ENCODE data around the gene INPP5B.
A peak's percentile ranks its signal among the peaks of the same experiment; 100 is the strongest.

Gene INPP5B

DNA sequence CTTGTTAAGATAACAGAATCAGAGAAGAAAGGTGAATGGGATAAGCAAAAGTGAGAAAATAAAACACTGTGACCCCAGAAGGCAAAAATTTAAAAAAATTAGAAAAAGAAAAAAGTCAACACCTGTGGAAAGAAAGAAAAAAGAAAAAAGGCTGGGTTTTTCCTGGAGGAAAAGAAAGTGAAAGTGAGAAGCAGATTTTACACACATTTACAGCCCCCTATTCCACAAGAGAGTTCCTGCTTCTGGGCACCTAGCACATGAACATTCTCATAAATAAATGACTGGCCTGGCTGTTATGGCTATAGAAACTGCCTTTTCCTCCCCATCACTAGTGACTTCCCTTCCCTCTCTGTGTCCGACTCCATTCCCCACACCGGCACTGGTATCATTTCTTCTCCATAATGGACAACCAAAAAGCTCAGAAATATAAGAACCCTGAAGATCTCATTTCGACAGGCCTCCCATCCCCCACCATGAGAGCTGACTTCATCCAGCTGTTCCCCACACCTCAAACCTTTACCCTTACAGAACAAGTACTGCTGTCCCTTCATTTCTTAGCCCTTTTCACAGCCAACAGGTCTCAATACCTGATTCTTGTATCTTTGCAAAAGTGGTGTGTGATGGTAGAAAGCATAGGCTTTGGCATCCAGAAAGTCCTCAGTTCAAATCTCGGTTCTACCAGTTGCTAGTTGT is 100.1 kb downstream of the INPP5B start:
- peaks cover 12 to 22% of the 10 kb centered on the region in 2 donors for H3K4me1 ChIP-seq (ENCODE audit: control insufficient read depth in 1 of 2, insufficient read depth in 2 of 2, low read length in 2 of 2)
- peaks cover 0 to 8% of the 10 kb centered on the region in 2 donors for H3K36me3 ChIP-seq (ENCODE audit: control insufficient read depth in 1 of 2, insufficient read depth in 2 of 2, low read length in 2 of 2)
- peak overlapping the region; percentile 48 for H3K27ac ChIP-seq (ENCODE audit: low read length)
- peak overlapping the region in 1 of 2 donors; percentile 30 for H3K4me3 ChIP-seq (ENCODE audit: low read depth in 1 of 2, low read length in 2 of 2)
- H3K27me3 ChIP-seq (ENCODE audit: low read depth, low read length): no peaks in the 10 kb centered on the region
- no peaks in the 10 kb centered on the region for H3K9me3 ChIP-seq (ENCODE audit: control insufficient read depth in 1 of 2, low read length in 2 of 2)

GRCh38 chr1:37845786-37846185 is 101.1 kb downstream of the INPP5B start:
- H3K4me3 ChIP-seq (ENCODE audit: low read depth in 1 of 2, low read length in 2 of 2): no peak overlapping the region
- peaks cover 0 to 12% of the 10 kb centered on the region in 2 donors for H3K36me3 ChIP-seq (ENCODE audit: control insufficient read depth in 1 of 2, insufficient read depth in 2 of 2, low read length in 2 of 2)
- H3K4me1 ChIP-seq (ENCODE audit: control insufficient read depth in 1 of 2, insufficient read depth in 2 of 2, low read length in 2 of 2): peaks cover 4 to 18% of the 10 kb centered on the region in 2 donors
- H3K9me3 ChIP-seq (ENCODE audit: control insufficient read depth in 1 of 2, low read length in 2 of 2): no peaks in the 10 kb centered on the region
- H3K27ac ChIP-seq (ENCODE audit: low read length): no peak overlapping the region
- no peaks in the 10 kb centered on the region for H3K27me3 ChIP-seq (ENCODE audit: low read depth, low read length)

GRCh38 chr1:37845049-37845646 is 101.7 kb downstream of the INPP5B start:
- no peaks in the 10 kb centered on the region for H3K9me3 ChIP-seq (ENCODE audit: control insufficient read depth in 1 of 2, low read length in 2 of 2)
- H3K4me1 ChIP-seq (ENCODE audit: control insufficient read depth in 1 of 2, insufficient read depth in 2 of 2, low read length in 2 of 2): peaks cover 3 to 14% of the 10 kb centered on the region in 2 donors
- peaks cover 6 to 19% of the 10 kb centered on the region in 2 donors for H3K36me3 ChIP-seq (ENCODE audit: control insufficient read depth in 1 of 2, insufficient read depth in 2 of 2, low read length in 2 of 2)
- H3K27me3 ChIP-seq (ENCODE audit: low read depth, low read length): no peaks in the 10 kb centered on the region
- H3K27ac ChIP-seq (ENCODE audit: low read length): no peak overlapping the region
- H3K4me3 ChIP-seq (ENCODE audit: low read depth in 1 of 2, low read length in 2 of 2): no peak overlapping the region

- Histone ChIP-seq H3K27me3 (ENCODE audit: low read depth, low read length) (no peaks in the 10 kb centered on the region), H3K4me3 (ENCODE audit: low read depth in 1 of 2, low read length in 2 of 2) (no peak overlapping the region), H3K36me3 (ENCODE audit: control insufficient read depth in 1 of 2, insufficient read depth in 2 of 2, low read length in 2 of 2) (peaks cover 10 to 25% of the 10 kb centered on the region in 2 donors), H3K27ac (ENCODE audit: low read length) (no peak overlapping the region), H3K4me1 (ENCODE audit: control insufficient read depth in 1 of 2, insufficient read depth in 2 of 2, low read length in 2 of 2) (peaks cover 3 to 14% of the 10 kb centered on the region in 2 donors), H3K9me3 (ENCODE audit: control insufficient read depth in 1 of 2, low read length in 2 of 2) (no peaks in the 10 kb centered on the region)
Observed at GRCh38 chr1:37844536-37844935, 102.3 kb downstream of the INPP5B start.

GRCh38 chr1:37841652-37842051 is 105.2 kb downstream of the INPP5B start:
- Histone ChIP-seq H3K27ac (ENCODE audit: low read length) (no peak overlapping the region), H3K4me1 (ENCODE audit: control insufficient read depth in 1 of 2, insufficient read depth in 2 of 2, low read length in 2 of 2) (peaks cover 0 to 5% of the 10 kb centered on the region in 2 donors), H3K4me3 (ENCODE audit: low read depth in 1 of 2, low read length in 2 of 2) (no peak overlapping the region), H3K36me3 (ENCODE audit: control insufficient read depth in 1 of 2, insufficient read depth in 2 of 2, low read length in 2 of 2) (peaks cover 25 to 44% of the 10 kb centered on the region in 2 donors), H3K27me3 (ENCODE audit: low read depth, low read length) (no peaks in the 10 kb centered on the region), H3K9me3 (ENCODE audit: control insufficient read depth in 1 of 2, low read length in 2 of 2) (no peaks in the 10 kb centered on the region)

GRCh38 chr1:37840711-37841110 is 106.1 kb downstream of the INPP5B start:
- no peaks in the 10 kb centered on the region for H3K27me3 ChIP-seq (ENCODE audit: low read depth, low read length)
- peaks cover 29 to 46% of the 10 kb centered on the region in 2 donors for H3K36me3 ChIP-seq (ENCODE audit: control insufficient read depth in 1 of 2, insufficient read depth in 2 of 2, low read length in 2 of 2)
- no peak overlapping the region for H3K27ac ChIP-seq (ENCODE audit: low read length)
- H3K9me3 ChIP-seq (ENCODE audit: control insufficient read depth in 1 of 2, low read length in 2 of 2): no peaks in the 10 kb centered on the region
- no peaks in the 10 kb centered on the region for H3K4me1 ChIP-seq (ENCODE audit: control insufficient read depth in 1 of 2, insufficient read depth in 2 of 2, low read length in 2 of 2)
- H3K4me3 ChIP-seq (ENCODE audit: low read depth in 1 of 2, low read length in 2 of 2): no peak overlapping the region

DNA sequence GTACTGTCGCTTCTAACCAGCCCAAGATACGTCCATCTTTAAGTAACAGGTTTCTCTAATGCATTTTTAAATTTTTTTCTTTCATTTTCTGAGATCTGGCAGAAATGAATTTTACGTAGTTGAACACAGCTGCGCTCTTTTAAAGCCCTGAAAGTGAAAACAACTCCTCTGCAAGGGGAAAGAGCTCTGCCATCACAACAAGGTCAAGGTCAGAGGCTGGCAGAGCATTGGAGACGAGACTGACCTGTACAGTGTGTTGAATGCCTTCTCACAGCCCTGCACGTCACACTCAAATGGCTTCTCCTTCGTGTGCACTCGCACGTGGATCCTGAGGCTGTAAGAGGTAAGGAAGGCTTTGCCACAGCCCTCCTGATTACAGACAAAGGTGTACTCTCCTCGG is 107.2 kb downstream of the INPP5B start:
- Histone ChIP-seq H3K27me3 (ENCODE audit: low read depth, low read length) (no peaks in the 10 kb centered on the region), H3K36me3 (ENCODE audit: control insufficient read depth in 1 of 2, insufficient read depth in 2 of 2, low read length in 2 of 2) (peaks cover 38 to 55% of the 10 kb centered on the region in 2 donors), H3K9me3 (ENCODE audit: control insufficient read depth in 1 of 2, low read length in 2 of 2) (no peaks in the 10 kb centered on the region), H3K4me1 (ENCODE audit: control insufficient read depth in 1 of 2, insufficient read depth in 2 of 2, low read length in 2 of 2) (no peaks in the 10 kb centered on the region), H3K4me3 (ENCODE audit: low read depth in 1 of 2, low read length in 2 of 2) (no peak overlapping the region), H3K27ac (ENCODE audit: low read length) (no peak overlapping the region)

DNA sequence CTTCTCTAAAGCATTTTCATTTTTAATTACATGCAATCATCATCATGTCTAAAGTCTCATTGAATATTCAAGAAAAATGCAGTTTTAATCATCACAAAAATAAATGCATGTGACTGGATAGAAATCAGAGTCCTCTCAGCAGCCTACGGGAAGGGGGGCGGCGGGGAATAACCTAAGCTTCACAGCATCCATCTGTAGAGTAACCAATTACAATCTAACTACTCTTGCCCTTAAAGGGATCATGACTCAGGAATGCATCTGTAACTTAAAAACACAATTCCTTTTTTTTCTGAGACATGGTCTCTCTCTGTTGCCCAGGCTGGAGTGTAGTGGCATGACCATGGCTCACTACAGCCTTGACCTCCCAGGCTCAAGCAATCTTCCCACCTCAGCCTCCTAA is 110.1 kb downstream of the INPP5B start:
- Histone ChIP-seq H3K4me3 (ENCODE audit: low read depth in 1 of 2, low read length in 2 of 2) (no peak overlapping the region), H3K27me3 (ENCODE audit: low read depth, low read length) (no peaks in the 10 kb centered on the region), H3K4me1 (ENCODE audit: control insufficient read depth in 1 of 2, insufficient read depth in 2 of 2, low read length in 2 of 2) (no peaks in the 10 kb centered on the region), H3K9me3 (ENCODE audit: control insufficient read depth in 1 of 2, low read length in 2 of 2) (no peaks in the 10 kb centered on the region), H3K27ac (ENCODE audit: low read length) (no peak overlapping the region), H3K36me3 (ENCODE audit: control insufficient read depth in 1 of 2, insufficient read depth in 2 of 2, low read length in 2 of 2) (peaks cover 54 to 78% of the 10 kb centered on the region in 2 donors)

DNA sequence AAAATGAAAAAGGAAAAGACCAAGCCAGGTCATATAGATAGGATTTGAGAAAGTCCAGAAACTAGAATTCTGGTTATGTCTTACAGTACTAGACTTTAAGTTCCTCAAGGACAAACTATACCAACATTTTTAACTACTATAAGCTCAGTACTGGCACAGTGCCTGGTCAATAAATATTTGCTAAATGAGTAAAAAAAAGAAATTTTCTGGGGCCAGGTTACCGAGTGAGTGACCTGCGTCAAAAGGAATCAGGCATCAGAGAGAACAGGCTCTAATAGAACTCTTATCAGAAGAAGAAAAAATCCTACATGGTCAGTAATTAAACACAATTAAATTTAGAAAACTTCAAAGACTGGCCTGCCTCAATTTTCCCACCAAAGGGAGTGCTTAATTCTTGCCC is 115.0 kb downstream of the INPP5B start:
- no peaks in the 10 kb centered on the region for H3K9me3 ChIP-seq (ENCODE audit: control insufficient read depth in 1 of 2, low read length in 2 of 2)
- no peaks in the 10 kb centered on the region for H3K4me1 ChIP-seq (ENCODE audit: control insufficient read depth in 1 of 2, insufficient read depth in 2 of 2, low read length in 2 of 2)
- no peaks in the 10 kb centered on the region for H3K27me3 ChIP-seq (ENCODE audit: low read depth, low read length)
- H3K27ac ChIP-seq (ENCODE audit: low read length): no peak overlapping the region
- H3K4me3 ChIP-seq (ENCODE audit: low read depth in 1 of 2, low read length in 2 of 2): no peak overlapping the region
- H3K36me3 ChIP-seq (ENCODE audit: control insufficient read depth in 1 of 2, insufficient read depth in 2 of 2, low read length in 2 of 2): peaks cover 40 to 69% of the 10 kb centered on the region in 2 donors

DNA sequence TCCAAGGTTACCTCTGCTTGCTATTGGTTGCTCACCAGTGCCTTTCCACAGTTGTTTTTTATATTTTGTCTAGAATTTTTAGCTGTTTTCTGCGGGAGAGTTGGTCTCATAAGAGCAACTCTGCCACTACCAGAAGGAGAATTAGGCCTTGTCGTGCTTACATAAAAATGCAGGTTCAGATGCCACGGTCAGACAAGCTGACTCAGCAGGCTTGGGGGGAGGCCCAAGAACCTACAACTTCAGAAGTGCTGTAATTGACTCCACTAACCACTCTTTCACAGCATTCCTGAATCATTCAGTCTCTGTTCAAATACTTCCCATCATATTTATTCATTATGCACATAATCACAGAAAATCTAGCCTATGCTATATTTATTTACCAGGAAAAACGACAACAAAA is 115.7 kb downstream of the INPP5B start:
- Histone ChIP-seq H3K9me3 (ENCODE audit: control insufficient read depth in 1 of 2, low read length in 2 of 2) (no peaks in the 10 kb centered on the region), H3K4me3 (ENCODE audit: low read depth in 1 of 2, low read length in 2 of 2) (no peak overlapping the region), H3K27ac (ENCODE audit: low read length) (no peak overlapping the region), H3K27me3 (ENCODE audit: low read depth, low read length) (no peaks in the 10 kb centered on the region), H3K4me1 (ENCODE audit: control insufficient read depth in 1 of 2, insufficient read depth in 2 of 2, low read length in 2 of 2) (no peaks in the 10 kb centered on the region), H3K36me3 (ENCODE audit: control insufficient read depth in 1 of 2, insufficient read depth in 2 of 2, low read length in 2 of 2) (peaks cover 36 to 65% of the 10 kb centered on the region in 2 donors)

- peaks cover 23 to 45% of the 10 kb centered on the region in 2 donors for H3K36me3 ChIP-seq (ENCODE audit: control insufficient read depth in 1 of 2, insufficient read depth in 2 of 2, low read length in 2 of 2)
- H3K4me1 ChIP-seq (ENCODE audit: control insufficient read depth in 1 of 2, insufficient read depth in 2 of 2, low read length in 2 of 2): no peaks in the 10 kb centered on the region
- no peaks in the 10 kb centered on the region for H3K9me3 ChIP-seq (ENCODE audit: control insufficient read depth in 1 of 2, low read length in 2 of 2)
- no peak overlapping the region for H3K27ac ChIP-seq (ENCODE audit: low read length)
- no peak overlapping the region for H3K4me3 ChIP-seq (ENCODE audit: low read depth in 1 of 2, low read length in 2 of 2)
- H3K27me3 ChIP-seq (ENCODE audit: low read depth, low read length): no peaks in the 10 kb centered on the region
Observed at GRCh38 chr1:37828410-37829074, 118.3 kb downstream of the INPP5B start.

Measured in muscle layer of duodenum (tissue), 2 donors.